Suprapubic skin (tissue), 4 donors: Measurements from ENCODE around the gene GYPB. TPM values are rescaled to one million over a fixed set of nuclear protein-coding genes. Genes with fewer than 3 reads are reported as not detected.
"Not testable (repeated sequence)": the region's sequence is repeated elsewhere in the genome, so short reads cannot be mapped to it uniquely, and the experiment has no call there.

Experiments used
- DNase-seq, 2 donors: peaks; one replicate each; pipeline ENCODE4 v3.0.0-alpha.2; 2019; ENCODE audit warnings: low spot score in 2 of 2
- H3K27ac ChIP-seq: fragments of 200-600 bp; sonication (generic); one replicate; pipeline ENCODE4 v1.5.1; 2019
- H3K27me3 ChIP-seq: fragments of 200-600 bp; sonication (generic); one replicate; pipeline ENCODE4 v1.5.1; 2019
- H3K36me3 ChIP-seq: fragments of 200-600 bp; sonication (generic); one replicate; pipeline ENCODE4 v1.5.1; 2019
- H3K4me1 ChIP-seq: fragments of 200-600 bp; sonication (generic); one replicate; pipeline ENCODE4 v1.5.1; 2019
- H3K4me3 ChIP-seq: fragments of 200-600 bp; sonication (generic); one replicate; pipeline ENCODE4 v1.5.1; 2019; ENCODE audit warnings: mild to moderate bottlenecking
- H3K9me3 ChIP-seq: fragments of 200-600 bp; sonication (generic); one replicate; pipeline ENCODE4 v1.5.1; 2019
- CTCF ChIP-seq, 2 donors: fragments of 200-600 bp in 1 of 2; fragments of 450-650 bp in 1 of 2; sonication (generic) in 1 of 2; IDR thresholded peaks; one replicate each; pipeline ENCODE4 v1.5.1; 2016 to 2019; ENCODE audit warnings: antibody characterized with exemption in 2 of 2, mild to moderate bottlenecking in 1 of 2, moderate library complexity in 1 of 2
- EP300 ChIP-seq: sonication (generic); formaldehyde crosslinking; IDR thresholded peaks from one replicate; pipeline ENCODE4 v1.6.1; 2017; ENCODE audit warnings: antibody characterized with exemption
- POLR2A ChIP-seq, 2 donors: fragments of 450-650 bp; IDR thresholded peaks; one replicate each; pipeline ENCODE4 v1.6.1; 2017; ENCODE audit warnings: antibody characterized with exemption in 2 of 2, mild to moderate bottlenecking in 2 of 2, moderate library complexity in 2 of 2
- POLR2AphosphoS5 ChIP-seq, 3 donors: sonication (generic); formaldehyde crosslinking; IDR thresholded peaks; one replicate each; pipeline ENCODE4 v1.6.1; 2017; ENCODE audit warnings: antibody characterized with exemption in 3 of 3
- whole genome bisulfite sequencing: methylation state at CpG from one replicate; pipeline ENCODE4 v1.1.5; 2018; 5-methylcytosine and 5-hydroxymethylcytosine counted together
- total RNA-seq, 4 donors: library from RNA; depleted of rRNA; stranded (reverse); fragments of >200 nt; gene quantifications; one replicate each; pipeline ENCODE4 v1.1.0, GENCODE V29; 2016

The GYPB gene
- total RNA-seq = not detected

- H3K4me3 ChIP-seq, H3K27me3 ChIP-seq, H3K36me3 ChIP-seq, H3K27ac ChIP-seq, DNase-seq, H3K4me1 ChIP-seq, H3K9me3 ChIP-seq: not testable (repeated sequence)
- 74% methylated on average over 3 of the region's 3 CpGs for whole genome bisulfite sequencing
Measured at GRCh38 chr4:144019277-144019676, at the start of gene GYPB. Gene GYPB (minus strand): TSS chr4:144019380. CDS start chr4:144019287, 93 bp downstream.

- not testable (repeated sequence) for H3K36me3 ChIP-seq, DNase-seq, H3K27ac ChIP-seq, H3K27me3 ChIP-seq, H3K4me1 ChIP-seq, H3K9me3 ChIP-seq, H3K4me3 ChIP-seq
Measured at GRCh38 chr4:144061556-144061955, 42.4 kb upstream of the GYPB start.

GRCh38 chr4:144060234-144060859 is 41.2 kb upstream of the GYPB start:
- not testable (repeated sequence) for H3K4me3 ChIP-seq, H3K36me3 ChIP-seq, DNase-seq, H3K27me3 ChIP-seq, H3K4me1 ChIP-seq, H3K9me3 ChIP-seq, H3K27ac ChIP-seq
- WGBS = 78% methylated on average over 3 of the region's 3 CpGs

GRCh38 chr4:144056800-144057199 is 37.6 kb upstream of the GYPB start:
- 88% methylated on average over 4 of the region's 4 CpGs for WGBS
- DNase-seq = no peak
- Histone ChIP-seq H3K4me3 (no peak overlapping the region), H3K27me3 (no peaks in the 10 kb centered on the region), H3K36me3 (no peaks in the 10 kb centered on the region), H3K4me1 (no peaks in the 10 kb centered on the region), H3K27ac (no peak overlapping the region), H3K9me3 (peaks cover 6% of the 10 kb centered on the region)
- TF ChIP-seq POLR2AphosphoS5 (IDR thresholded peaks at IDR 0.05) = no peak
- TF ChIP-seq CTCF (IDR thresholded peaks at IDR 0.05) = no peak
- no peak for TF ChIP-seq POLR2A (IDR thresholded peaks at IDR 0.05)
- no peak for TF ChIP-seq EP300

- 68% methylated on average over 3 of the region's 3 CpGs for WGBS
- H3K9me3 ChIP-seq, DNase-seq, H3K36me3 ChIP-seq, H3K4me3 ChIP-seq, H3K27ac ChIP-seq, H3K27me3 ChIP-seq, H3K4me1 ChIP-seq: not testable (repeated sequence)
Measured at GRCh38 chr4:144055336-144055735, 36.2 kb upstream of the GYPB start.

GRCh38 chr4:144051494-144051893 is 32.3 kb upstream of the GYPB start:
- H3K9me3 ChIP-seq, H3K27me3 ChIP-seq, H3K36me3 ChIP-seq, H3K4me3 ChIP-seq, DNase-seq, H3K27ac ChIP-seq, H3K4me1 ChIP-seq: not testable (repeated sequence)
- WGBS = 92% methylated on average over 1 of the region's 1 CpG

GRCh38 chr4:144050631-144051030 is 31.5 kb upstream of the GYPB start:
- DNase-seq, H3K9me3 ChIP-seq, H3K4me1 ChIP-seq, H3K36me3 ChIP-seq, H3K27me3 ChIP-seq, H3K4me3 ChIP-seq, H3K27ac ChIP-seq: not testable (repeated sequence)
- 83% methylated on average over 2 of the region's 2 CpGs for WGBS

- not testable (repeated sequence) for H3K27me3 ChIP-seq, H3K4me3 ChIP-seq, DNase-seq, H3K36me3 ChIP-seq, H3K27ac ChIP-seq, H3K4me1 ChIP-seq, H3K9me3 ChIP-seq
- 70% methylated on average over 6 of the region's 6 CpGs for WGBS
Measured at GRCh38 chr4:144049495-144050424, 30.6 kb upstream of the GYPB start.

- not testable (repeated sequence) for H3K27ac ChIP-seq, H3K4me3 ChIP-seq, H3K27me3 ChIP-seq, H3K4me1 ChIP-seq, H3K9me3 ChIP-seq, H3K36me3 ChIP-seq, DNase-seq
Measured at GRCh38 chr4:144044936-144045335, 25.8 kb upstream of the GYPB start.

- WGBS = 74% methylated on average over 1 of the region's 1 CpG
- DNase-seq, H3K9me3 ChIP-seq, H3K27me3 ChIP-seq, H3K4me3 ChIP-seq, H3K4me1 ChIP-seq, H3K27ac ChIP-seq, H3K36me3 ChIP-seq: not testable (repeated sequence)
Measured at GRCh38 chr4:144032580-144032979, 13.4 kb upstream of the GYPB start.

- not testable (repeated sequence) for H3K9me3 ChIP-seq, H3K4me1 ChIP-seq, H3K27me3 ChIP-seq, H3K4me3 ChIP-seq, DNase-seq, H3K36me3 ChIP-seq, H3K27ac ChIP-seq
- 62% methylated on average over 4 of the region's 4 CpGs for WGBS
Measured at GRCh38 chr4:144031875-144032274, 12.7 kb upstream of the GYPB start.

GRCh38 chr4:144031369-144031768 is 12.2 kb upstream of the GYPB start:
- not testable (repeated sequence) for H3K27me3 ChIP-seq, H3K36me3 ChIP-seq, H3K4me1 ChIP-seq, H3K4me3 ChIP-seq, DNase-seq, H3K27ac ChIP-seq, H3K9me3 ChIP-seq
- 83% methylated on average over 3 of the region's 3 CpGs for WGBS

GRCh38 chr4:144030708-144031107 is 11.5 kb upstream of the GYPB start:
- 58% methylated on average over 4 of the region's 4 CpGs for WGBS
- not testable (repeated sequence) for H3K36me3 ChIP-seq, H3K27ac ChIP-seq, DNase-seq, H3K9me3 ChIP-seq, H3K27me3 ChIP-seq, H3K4me1 ChIP-seq, H3K4me3 ChIP-seq
